Right lung (tissue), 5 donors: ENCODE results near the gene PRKCE. TPM values are rescaled to one million over a fixed set of nuclear protein-coding genes. Genes with fewer than 3 reads are reported as not detected.
A peak's percentile ranks its signal among the peaks of the same experiment; 100 is the strongest.
"Not testable (repeated sequence)": the region's sequence is repeated elsewhere in the genome, so short reads cannot be mapped to it uniquely, and the experiment has no call there.

Source experiments
- DNase-seq, 2 donors: peaks; one replicate each; pipeline ENCODE4 v3.0.0-alpha.2; 2013
- polyA plus RNA-seq, 5 donors: library from polyadenylated mRNA; unstranded; fragments of 120-200 nt; gene quantifications; one replicate each; pipeline versions ENCODE4 v1.2.1 to v1.2.3, GENCODE V29; 2013; ENCODE audit warnings: inconsistent platforms in 1 of 5, low replicate concordance in 1 of 5; ENCODE audit not compliant: insufficient read length in 5 of 5, insufficient read depth in 1 of 5

Gene PRKCE
- polyA plus RNA-seq, 5 donors: 12.5 to 14.5 (median 12.8) TPM

- no peak for DNase-seq
Observed at GRCh38 chr2:45836316-45836715, 184.8 kb downstream of the PRKCE start.

- DNase-seq: no peak
Observed at GRCh38 chr2:45836740-45837139, 185.3 kb downstream of the PRKCE start.

- no peak for DNase-seq
Observed at GRCh38 chr2:45837812-45838341, 186.4 kb downstream of the PRKCE start.

- peak in 1 of 2 donors; percentile 29 for DNase-seq
Observed at GRCh38 chr2:45839508-45840251, 188.2 kb downstream of the PRKCE start.

GRCh38 chr2:45840481-45840880 lies 189.0 kb downstream of the PRKCE start:
- no peak for DNase-seq

- no peak for DNase-seq
Observed at GRCh38 chr2:45841752-45842407, 190.4 kb downstream of the PRKCE start.

GRCh38 chr2:45843136-45843535 lies 191.7 kb downstream of the PRKCE start:
- no peak for DNase-seq

- DNase-seq: no peak
Observed at GRCh38 chr2:45844796-45845457, 193.5 kb downstream of the PRKCE start.

GRCh38 chr2:45845566-45845965 lies 194.1 kb downstream of the PRKCE start:
- no peak for DNase-seq

- DNase-seq: no peak
Observed at GRCh38 chr2:45849491-45850283, 198.2 kb downstream of the PRKCE start.

- no peak for DNase-seq
Observed at GRCh38 chr2:45850558-45850957, 199.1 kb downstream of the PRKCE start.

GRCh38 chr2:45851111-45851510 lies 199.6 kb downstream of the PRKCE start:
- no peak for DNase-seq

- DNase-seq: no peak
Observed at GRCh38 chr2:45851576-45852304, 200.3 kb downstream of the PRKCE start.

GRCh38 chr2:45852450-45853150 lies 201.1 kb downstream of the PRKCE start:
- DNase-seq: no peak

GRCh38 chr2:45855374-45855773 lies 203.9 kb downstream of the PRKCE start:
- DNase-seq: no peak

GRCh38 chr2:45856391-45857274 lies 205.2 kb downstream of the PRKCE start:
- no peak for DNase-seq

- DNase-seq: no peak
Observed at GRCh38 chr2:45857275-45857609, 205.8 kb downstream of the PRKCE start.

- no peak for DNase-seq
Observed at GRCh38 chr2:45857867-45858520, 206.5 kb downstream of the PRKCE start.

GRCh38 chr2:45858872-45859271 lies 207.4 kb downstream of the PRKCE start:
- not testable (repeated sequence) for DNase-seq
